PC-9 (cell line): ENCODE results near the gene CRADD.

Source experiments
- EZH2 ChIP-seq: fragments of 200-600 bp; sonication (generic); IDR thresholded peaks from 2 replicates; pipeline ENCODE4 v1.8.0; 2017; ENCODE audit warnings: antibody characterized with exemption, low read depth
- TF ChIP-seq, protein P1 (sequence below): fragments of 200-600 bp; sonication (generic); conservative IDR thresholded peaks from 2 replicates; pipeline ENCODE4 v1.6.1; 2017; ENCODE audit warnings: mixed run types, antibody characterized with exemption, mild to moderate bottlenecking, moderate library complexity

GRCh38 chr12:93671044-93671443, 6.1 kb upstream of the CRADD start:
- no peak for TF ChIP-seq EZH2
- TF ChIP-seq, protein P1, sequence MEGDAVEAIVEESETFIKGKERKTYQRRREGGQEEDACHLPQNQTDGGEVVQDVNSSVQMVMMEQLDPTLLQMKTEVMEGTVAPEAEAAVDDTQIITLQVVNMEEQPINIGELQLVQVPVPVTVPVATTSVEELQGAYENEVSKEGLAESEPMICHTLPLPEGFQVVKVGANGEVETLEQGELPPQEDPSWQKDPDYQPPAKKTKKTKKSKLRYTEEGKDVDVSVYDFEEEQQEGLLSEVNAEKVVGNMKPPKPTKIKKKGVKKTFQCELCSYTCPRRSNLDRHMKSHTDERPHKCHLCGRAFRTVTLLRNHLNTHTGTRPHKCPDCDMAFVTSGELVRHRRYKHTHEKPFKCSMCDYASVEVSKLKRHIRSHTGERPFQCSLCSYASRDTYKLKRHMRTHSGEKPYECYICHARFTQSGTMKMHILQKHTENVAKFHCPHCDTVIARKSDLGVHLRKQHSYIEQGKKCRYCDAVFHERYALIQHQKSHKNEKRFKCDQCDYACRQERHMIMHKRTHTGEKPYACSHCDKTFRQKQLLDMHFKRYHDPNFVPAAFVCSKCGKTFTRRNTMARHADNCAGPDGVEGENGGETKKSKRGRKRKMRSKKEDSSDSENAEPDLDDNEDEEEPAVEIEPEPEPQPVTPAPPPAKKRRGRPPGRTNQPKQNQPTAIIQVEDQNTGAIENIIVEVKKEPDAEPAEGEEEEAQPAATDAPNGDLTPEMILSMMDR: no peak
